Keratinocyte (primary cell): ENCODE results near the gene REPIN1.

ENCODE experiments used
- CTCF ChIP-seq, 3 experiments: IDR thresholded peaks in 1 of 3; conservative IDR thresholded peaks in 1 of 3; optimal IDR thresholded peaks in 1 of 3; 2 replicates in 2 of 3; 3 replicates in 1 of 3; pipeline versions ENCODE3 to v1.5.1; 2011; ENCODE audit warnings: low read length in 3 of 3, mild to moderate bottlenecking in 3 of 3, moderate library complexity in 2 of 3, control low read depth in 1 of 3, inconsistent platforms in 1 of 3; ENCODE audit not compliant: insufficient read depth in 2 of 3; ENCODE audit errors: extremely low read depth in 1 of 3
- EZH2 ChIP-seq: IDR thresholded peaks from one replicate; pipeline ENCODE4 v1.6.1; 2012; ENCODE audit warnings: inconsistent platforms, mild to moderate bottlenecking, low read length, moderate library complexity

GRCh38 chr7:150401424-150401790 is 32.8 kb downstream of the REPIN1 start:
- TF ChIP-seq CTCF (optimal IDR thresholded peaks at IDR 0.05 in 1 of 3, IDR thresholded peaks at IDR 0.05 in 1 of 3, conservative IDR thresholded peaks at IDR 0.05 in 1 of 3; ENCODE audit: extremely low read depth in 1 of 3, insufficient read depth in 2 of 3, low read length in 3 of 3) (no peak), EZH2 (no peak)
